Measurements from ENCODE around the gene MLLT1. TPM values are rescaled to one million over a fixed set of nuclear protein-coding genes. Genes with fewer than 3 reads are reported as not detected.

The MLLT1 gene
- total RNA-seq, 2 experiments from 2014 or later: 35.7 to 37.9 TPM

DNA sequence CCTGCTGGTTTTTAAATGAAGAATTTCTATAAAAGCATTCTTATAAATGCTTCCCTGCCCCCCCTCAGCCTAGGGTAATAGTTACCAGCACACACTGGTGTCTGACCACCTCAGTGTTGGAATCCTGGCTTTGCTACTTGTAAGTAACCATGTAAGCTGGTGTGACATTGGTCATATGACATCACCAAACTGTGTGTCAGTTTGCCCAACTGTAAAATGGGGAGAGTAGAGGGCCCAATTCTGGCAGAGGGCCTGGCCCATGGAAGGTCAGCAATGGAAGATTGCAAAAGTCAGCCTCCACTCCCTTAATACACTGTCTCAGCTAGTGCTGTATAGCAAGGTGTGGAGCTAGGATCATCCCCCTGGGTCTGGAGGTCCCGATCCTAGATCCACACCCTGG, 112.7 kb downstream of the MLLT1 start:
- H3K27ac Mint-ChIP-seq: no peak overlapping the region
- peaks cover under 1% of the 10 kb centered on the region for H3K27me3 Mint-ChIP-seq
- no peaks in the 10 kb centered on the region for H3K4me1 Mint-ChIP-seq (ENCODE audit: low read depth)
- ChIA-PET CTCF (interaction anchor here (1.5 to 1.9 kb wide), 3 partner anchors 51 to 133 kb away, joined by 4 to 18 read pairs (median 5); no protein-coding TSS in a partner anchor), POLR2A (no interaction called here)
- H3K4me3 Mint-ChIP-seq: no peak overlapping the region
- intact Hi-C loops (cut with micrococcal nuclease): no loop called here
- peaks cover 1% of the 10 kb centered on the region for H3K36me3 Mint-ChIP-seq
- H3K9me3 Mint-ChIP-seq: peaks cover 15% of the 10 kb centered on the region
- no peak for DNase-seq

DNA sequence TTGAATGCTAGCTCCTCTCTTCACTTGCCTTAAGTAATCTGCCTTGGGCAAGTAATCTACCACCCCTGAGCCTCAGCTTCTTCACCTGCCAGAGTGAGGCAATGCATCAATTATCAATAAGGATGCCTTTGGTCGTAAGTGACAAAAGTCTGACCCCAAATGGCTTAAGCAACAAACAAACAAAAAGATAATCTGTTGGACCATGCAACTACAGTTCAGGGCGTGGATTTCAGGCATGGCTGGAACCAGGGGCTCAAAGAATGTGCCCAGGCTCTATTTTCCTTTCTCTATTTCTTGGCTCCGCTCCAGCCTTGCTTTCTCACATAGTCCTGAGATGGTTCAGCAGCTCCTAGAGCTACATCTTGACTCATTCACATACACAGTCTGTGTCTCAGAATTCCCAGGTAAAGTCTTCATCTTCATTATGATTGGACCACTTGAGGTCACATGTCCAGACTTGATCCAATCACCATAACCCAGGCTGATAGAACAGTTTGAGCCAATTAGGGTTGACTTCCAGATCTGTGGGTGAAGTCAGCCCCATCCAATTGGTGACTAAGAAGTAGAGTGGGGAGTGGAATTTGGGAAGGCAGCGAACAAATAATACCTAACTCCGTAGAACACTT, 114.8 kb downstream of the MLLT1 start:
- Mint-ChIP-seq H3K4me3 (no peak overlapping the region), H3K36me3 (no peaks in the 10 kb centered on the region), H3K4me1 (ENCODE audit: low read depth) (peaks cover 7% of the 10 kb centered on the region), H3K27me3 (no peaks in the 10 kb centered on the region), H3K27ac (no peak overlapping the region), H3K9me3 (peaks cover 11% of the 10 kb centered on the region)
- intact Hi-C loops (cut with micrococcal nuclease): no loop called here
- ChIA-PET POLR2A (no interaction called here), CTCF (interaction anchor here (0.6 to 1.8 kb wide), 4 partner anchors 20 to 145 kb away, joined by 3 to 5 read pairs (median 4); no protein-coding TSS in a partner anchor)
- DNase-seq: no peak

- peak; percentile 66 for DNase-seq
- Mint-ChIP-seq H3K9me3 (peaks cover 21% of the 10 kb centered on the region), H3K4me1 (ENCODE audit: low read depth) (peaks cover 7% of the 10 kb centered on the region), H3K27me3 (no peaks in the 10 kb centered on the region), H3K27ac (no peak overlapping the region), H3K36me3 (no peaks in the 10 kb centered on the region), H3K4me3 (no peak overlapping the region)
- ChIA-PET CTCF (no interaction called here), POLR2A (no interaction called here)
- intact Hi-C loops (cut with micrococcal nuclease): no loop called here
These were observed 118.4 kb downstream of the MLLT1 start for GRCh38 chr19:6161271-6161850.

Other genes starting within 250 kb of the MLLT1 start
- gene RFX2, start 169.5 kb downstream of the MLLT1 start, total RNA-seq: 1 to 10 TPM; 6.5 to 7.9 TPM
- not detected for gene ACSBG2, start 144.3 kb downstream of the MLLT1 start, total RNA-seq
- gene ACER1, start 53.6 kb upstream of the MLLT1 start, total RNA-seq: under 1 TPM in 1 of 2 experiments, not detected in 1; 0.14 TPM
- 100 to 1,000 TPM; 171 to 177 TPM for gene CLPP, start 81.6 kb upstream of the MLLT1 start, total RNA-seq
- 10 to 100 TPM; 57.6 to 58.5 TPM for gene ALKBH7, start 92.8 kb upstream of the MLLT1 start, total RNA-seq
- 1 to 10 TPM; 1.6 to 2.0 TPM for gene PSPN, start 96.0 kb upstream of the MLLT1 start, total RNA-seq
- gene GTF2F1, start 113.2 kb upstream of the MLLT1 start, total RNA-seq: 10 to 100 TPM; 67.0 to 70.9 TPM
- gene KHSRP, start 144.8 kb upstream of the MLLT1 start, total RNA-seq: 100 to 1,000 TPM; 296 to 305 TPM
- not detected for gene SLC25A41, start 153.8 kb upstream of the MLLT1 start, total RNA-seq
- 10 to 100 TPM; 28.6 to 29.6 TPM for gene SLC25A23, start 179.8 kb upstream of the MLLT1 start, total RNA-seq
- 1 to 10 TPM; 1.6 to 2.4 TPM for gene CRB3, start 184.3 kb upstream of the MLLT1 start, total RNA-seq
- gene DENND1C, start 201.8 kb upstream of the MLLT1 start, total RNA-seq: 10 to 100 TPM; 62.1 to 69.3 TPM
- gene TUBB4A, start 222.3 kb upstream of the MLLT1 start, total RNA-seq: 10 to 100 TPM in 1 of 2 experiments, 1 to 10 TPM in 1; 8.3 to 11.2 TPM

Measured in activated CD4-positive, alpha-beta memory T cell treated with anti-CD3 and anti-CD28 coated beads for 36 hours (primary cell).